HG02588 (cell line): ENCODE data around the gene INKA2.
A peak's percentile ranks its signal among the peaks of the same experiment; 100 is the strongest.
"Not testable (repeated sequence)": the region's sequence is repeated elsewhere in the genome, so short reads cannot be mapped to it uniquely, and the experiment has no call there.

ENCODE experiments used
- ATAC-seq: cut with Tn5 transposase; IDR thresholded peaks from one replicate; pipeline ENCODE4 v1.9.1; 2021; ENCODE audit warnings: mild to moderate bottlenecking, moderate library complexity; ENCODE audit not compliant: unreplicated experiment

The INKA2 gene

DNA sequence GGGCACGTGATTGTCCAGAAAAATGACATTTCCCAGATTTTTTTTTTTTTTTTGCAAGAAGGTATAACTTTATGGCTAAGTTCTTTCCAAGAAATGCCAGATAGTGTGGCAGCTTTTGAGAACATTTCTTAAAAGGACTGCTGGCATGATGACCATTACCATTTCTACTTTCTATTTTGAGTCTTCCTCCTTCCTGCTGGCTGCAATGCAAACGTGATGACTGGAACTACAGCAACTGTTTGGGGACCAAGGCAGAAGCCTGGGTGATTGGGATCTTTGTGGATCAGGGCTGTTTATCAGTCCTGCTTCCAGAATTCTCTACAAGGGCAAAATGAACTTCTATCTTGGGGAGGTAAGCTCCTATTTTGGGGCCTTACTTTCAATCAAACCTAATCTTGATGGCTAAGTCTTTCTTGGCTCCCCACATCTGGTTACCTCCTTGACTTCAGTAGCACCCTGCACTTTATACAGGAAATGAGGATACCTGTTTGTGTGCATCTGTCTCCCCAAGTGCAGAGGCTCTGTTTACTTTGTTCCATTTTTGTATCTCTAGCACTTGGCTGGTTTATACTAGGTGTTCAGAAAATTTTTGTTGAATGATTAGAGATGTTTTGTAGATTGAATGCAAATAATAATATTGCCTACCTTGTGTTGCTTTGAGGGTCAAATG, 12.8 kb upstream of the INKA2 start:
- ATAC-seq: no peak

DNA sequence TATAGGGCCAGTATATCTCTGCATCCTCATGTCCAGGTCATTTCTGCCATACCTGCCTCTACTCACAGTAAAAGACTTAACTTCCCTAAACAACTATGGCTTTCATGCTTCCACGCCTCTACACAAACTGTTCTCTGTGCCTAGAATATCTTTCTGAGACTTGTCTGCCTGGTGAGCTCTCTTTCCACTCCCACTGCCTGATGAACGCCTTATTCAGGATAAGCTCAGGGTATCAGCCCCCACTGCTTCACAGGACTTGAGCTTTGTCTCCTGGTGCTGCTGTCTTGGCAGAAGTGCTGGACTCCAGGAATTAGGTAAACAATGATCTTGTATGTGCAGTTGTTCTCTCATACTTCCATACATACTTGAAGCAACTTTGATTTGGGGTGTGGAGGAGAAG, 11.7 kb upstream of the INKA2 start:
- no peak for ATAC-seq

DNA sequence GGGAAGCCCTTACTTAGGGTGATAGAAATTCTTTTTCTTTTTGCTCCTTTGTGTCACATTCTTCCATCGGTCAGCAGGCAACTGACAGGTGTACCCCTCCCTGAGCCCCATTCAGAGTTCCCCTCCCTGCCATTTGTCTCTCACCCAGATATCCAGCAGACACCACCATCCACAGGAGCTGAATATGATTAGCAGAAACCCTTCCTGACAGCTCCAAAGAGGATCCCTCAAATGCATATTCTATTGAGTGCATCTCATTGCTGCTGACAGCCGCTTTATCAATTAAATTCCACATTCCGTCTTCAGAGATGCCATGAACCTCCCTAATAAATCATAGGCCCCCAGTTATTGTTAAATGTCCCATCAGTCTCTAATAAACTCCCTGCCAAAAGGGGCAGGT, 10.4 kb upstream of the INKA2 start:
- ATAC-seq: no peak

DNA sequence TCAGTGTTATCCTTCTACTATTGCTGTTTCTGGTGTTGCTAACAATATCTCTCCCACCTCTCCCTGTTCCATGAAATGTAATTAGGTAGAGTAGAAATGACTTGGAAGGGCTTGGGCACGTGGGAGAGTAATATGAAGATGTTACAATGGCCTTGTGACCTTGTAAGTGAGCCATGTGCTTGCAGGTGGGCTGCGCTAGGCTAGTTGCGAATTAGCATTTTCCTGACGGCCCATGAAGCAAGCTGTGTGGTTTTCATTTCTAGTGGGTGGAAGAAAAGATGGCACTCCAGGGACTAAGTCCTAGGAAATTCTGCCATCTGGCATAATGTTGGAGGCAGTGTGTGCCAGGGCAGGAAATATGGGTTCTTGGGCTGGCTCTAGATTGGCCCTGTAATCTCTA, 8.8 kb upstream of the INKA2 start:
- no peak for ATAC-seq

DNA sequence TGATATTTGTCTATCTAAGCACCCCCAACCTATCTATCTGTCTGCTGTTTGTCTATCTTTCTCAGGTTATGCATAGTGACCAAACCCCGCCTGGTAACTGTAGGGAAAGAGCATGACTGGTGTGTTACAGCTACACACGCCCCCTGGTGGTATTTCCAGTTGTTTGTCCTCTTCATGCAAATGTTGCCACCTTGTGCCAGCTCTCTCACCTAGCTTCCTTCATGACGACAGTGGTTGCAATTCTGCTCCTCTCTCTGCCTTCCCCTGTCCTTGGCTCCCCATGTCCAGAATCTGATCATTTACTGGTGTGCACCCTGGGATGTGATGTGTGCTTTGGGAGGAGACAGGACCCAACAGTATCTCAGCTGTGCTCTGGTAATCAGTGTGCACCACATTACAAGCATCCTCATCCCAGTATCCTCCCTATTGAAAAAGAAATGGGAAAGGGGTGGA, 8.1 kb upstream of the INKA2 start:
- ATAC-seq: no peak

DNA sequence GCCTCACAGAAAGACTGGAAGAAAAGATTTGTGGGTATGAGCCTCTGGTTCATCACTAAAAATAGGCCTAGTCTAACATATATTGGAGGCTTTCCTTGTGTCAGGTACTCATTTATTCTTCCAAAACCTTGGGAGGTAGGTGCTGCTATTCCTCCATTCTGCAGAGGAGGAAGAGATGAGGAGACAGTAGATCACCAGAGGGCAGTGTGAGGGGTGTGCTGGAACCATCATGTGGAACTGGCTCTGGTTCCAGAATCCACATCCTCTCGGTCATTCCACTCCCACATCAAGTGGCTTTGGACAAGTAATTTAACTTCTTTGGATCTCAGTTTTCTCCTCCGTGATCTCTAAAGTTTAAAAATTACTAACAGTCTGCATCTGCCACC, 7.4 kb upstream of the INKA2 start:
- no peak for ATAC-seq

DNA sequence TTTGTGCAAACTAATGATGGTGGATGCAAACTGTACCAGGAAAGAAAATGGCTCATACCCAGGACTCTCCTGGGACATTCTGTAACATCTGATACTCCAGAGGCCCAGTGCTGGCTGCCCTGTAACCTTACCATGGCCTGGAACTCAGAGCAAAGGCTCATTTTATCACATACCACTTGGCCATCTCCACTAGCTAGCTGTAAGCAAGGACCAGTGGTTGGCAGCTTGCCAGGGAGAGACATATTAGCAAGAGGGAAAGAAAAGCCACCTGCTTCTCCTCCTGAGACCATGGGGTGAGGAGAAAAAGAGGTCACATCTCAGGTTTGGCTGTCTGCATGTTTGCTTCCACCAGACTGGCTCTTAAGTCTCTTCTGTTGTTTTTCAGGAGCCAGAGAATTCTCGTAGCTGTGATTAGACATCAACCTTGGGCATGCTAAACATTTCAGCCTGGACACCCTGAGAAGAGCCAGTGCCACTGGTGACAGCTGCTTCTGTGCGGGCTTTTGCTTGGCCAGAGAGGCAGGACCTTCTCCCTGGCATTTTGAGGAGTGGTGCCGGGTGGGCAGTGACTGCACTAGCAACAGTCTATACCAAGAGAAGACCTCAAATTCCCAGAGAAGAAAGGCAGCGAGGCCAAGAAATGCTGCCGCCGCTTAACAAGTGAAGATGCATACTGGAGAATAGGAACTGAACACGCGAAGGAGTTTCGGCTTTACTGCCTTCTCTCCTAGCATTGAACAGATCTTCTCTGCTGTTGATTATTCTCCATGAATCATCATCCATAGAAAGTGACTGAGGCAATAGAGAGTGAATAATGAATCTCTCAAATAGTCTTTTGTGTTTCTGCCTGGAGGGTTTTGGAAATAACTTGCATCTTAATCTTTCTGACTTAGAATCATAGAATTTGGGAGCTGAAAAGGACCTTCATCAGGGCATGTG, 6.7 kb upstream of the INKA2 start:
- no peak for ATAC-seq

DNA sequence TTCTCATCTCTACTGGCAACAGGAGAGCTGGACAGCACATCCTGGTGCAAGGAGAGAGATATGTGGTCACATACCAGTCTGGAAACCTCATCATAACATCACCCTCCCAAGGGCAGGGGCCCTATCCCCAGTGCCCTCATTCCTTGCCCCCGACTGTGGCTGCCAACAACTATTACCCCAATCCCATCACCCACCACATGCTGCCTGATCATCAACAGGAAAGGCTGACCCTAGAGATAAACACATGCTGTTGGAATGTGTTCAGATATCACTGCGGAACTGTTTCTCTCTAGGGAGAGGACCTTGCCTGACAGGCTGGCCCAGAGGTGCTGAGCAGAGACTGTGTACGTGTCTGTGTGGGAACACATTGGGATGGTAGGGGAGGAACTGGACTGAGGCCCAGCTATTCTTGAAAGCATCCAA, 4.5 kb upstream of the INKA2 start:
- no peak for ATAC-seq

DNA sequence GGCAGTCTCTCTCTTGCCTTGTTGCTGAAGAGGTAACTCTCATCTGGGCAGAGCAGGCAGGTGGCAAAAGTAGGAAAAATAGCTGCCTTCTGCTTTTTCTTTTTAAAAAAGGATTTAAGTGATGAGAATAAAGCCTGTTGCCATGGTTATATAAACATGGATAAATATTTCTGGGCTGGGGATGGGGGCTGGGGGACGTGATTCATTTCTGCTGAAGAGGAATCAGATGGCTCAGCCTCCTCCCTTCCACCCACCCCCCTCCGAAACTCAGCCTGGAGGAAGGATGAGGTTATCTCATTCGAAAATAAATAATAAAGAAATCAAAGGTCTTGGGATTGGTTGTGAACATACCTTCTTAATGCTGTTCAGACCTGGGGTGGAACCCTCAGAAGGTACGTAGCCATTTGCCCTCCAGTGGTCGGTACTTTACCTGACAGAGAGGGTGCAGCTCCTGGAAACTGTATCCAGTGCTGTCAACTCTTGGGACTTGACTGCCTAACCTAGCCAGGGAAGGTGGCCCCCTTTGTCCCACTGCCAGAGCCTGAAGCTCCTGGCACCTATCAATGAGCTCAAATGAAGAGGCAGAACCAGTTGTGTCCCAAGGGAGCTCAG, 3.8 kb upstream of the INKA2 start:
- no peak for ATAC-seq

DNA sequence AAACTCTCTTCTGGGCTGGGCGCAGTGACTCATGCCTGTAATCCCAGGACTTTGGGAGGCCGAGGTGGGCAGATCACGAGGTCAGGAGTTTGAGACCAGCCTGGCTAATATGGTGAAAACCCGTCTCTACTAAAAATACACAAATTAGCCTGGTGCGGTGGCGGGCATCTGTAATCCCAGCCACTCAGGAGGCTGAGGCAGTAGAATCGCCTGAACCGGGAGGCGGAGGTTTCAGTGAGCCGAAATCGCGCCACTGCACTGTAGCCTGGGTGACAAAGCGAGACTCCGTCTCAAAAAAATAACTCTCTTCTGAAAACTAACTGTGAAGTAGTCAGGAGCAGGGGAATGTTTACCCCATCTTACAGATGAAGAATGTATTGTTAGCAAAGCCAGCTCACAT, 3.1 kb upstream of the INKA2 start:
- not testable (repeated sequence) for ATAC-seq

DNA sequence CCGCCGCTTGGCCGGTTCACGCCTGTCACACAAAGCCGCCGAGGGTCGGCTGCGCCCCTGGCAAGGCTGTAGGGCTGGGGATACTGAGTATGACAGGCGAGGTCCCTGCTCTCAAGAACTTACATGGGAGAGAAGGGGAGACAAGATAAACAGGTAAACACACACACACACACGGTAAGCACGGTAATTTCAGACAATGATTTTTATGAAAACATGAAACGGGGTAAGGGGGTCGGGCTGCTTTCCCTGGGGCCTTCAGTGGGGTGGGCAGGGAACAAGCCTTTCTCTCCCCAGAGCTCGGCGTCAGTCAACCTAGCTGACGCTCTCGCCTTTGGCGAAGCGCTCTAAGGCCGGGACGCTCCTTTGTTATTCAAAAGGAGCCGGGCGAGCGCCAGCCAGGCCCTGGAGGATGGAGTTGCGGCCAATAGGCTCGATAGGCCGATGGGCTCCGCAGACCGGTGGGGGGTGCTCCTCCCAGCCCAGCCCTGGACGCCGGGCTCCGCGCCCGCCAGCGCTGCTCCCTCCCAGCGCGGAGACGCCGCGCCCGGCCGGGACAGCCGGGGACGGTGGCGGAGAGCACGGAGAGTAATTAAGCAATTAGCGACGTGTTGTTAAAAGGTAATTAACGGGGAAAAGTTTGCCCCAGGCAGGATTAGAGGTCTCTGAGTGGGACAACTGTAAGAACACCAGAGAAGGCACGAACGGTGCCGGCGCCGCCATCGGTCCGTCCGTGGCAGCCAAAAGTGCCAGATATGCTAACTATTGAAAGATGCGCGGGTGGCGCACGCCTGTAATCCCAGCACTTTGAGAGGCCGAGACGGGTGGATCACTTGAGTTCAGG, 950 bp upstream of the INKA2 start:
- ATAC-seq: no peak

DNA sequence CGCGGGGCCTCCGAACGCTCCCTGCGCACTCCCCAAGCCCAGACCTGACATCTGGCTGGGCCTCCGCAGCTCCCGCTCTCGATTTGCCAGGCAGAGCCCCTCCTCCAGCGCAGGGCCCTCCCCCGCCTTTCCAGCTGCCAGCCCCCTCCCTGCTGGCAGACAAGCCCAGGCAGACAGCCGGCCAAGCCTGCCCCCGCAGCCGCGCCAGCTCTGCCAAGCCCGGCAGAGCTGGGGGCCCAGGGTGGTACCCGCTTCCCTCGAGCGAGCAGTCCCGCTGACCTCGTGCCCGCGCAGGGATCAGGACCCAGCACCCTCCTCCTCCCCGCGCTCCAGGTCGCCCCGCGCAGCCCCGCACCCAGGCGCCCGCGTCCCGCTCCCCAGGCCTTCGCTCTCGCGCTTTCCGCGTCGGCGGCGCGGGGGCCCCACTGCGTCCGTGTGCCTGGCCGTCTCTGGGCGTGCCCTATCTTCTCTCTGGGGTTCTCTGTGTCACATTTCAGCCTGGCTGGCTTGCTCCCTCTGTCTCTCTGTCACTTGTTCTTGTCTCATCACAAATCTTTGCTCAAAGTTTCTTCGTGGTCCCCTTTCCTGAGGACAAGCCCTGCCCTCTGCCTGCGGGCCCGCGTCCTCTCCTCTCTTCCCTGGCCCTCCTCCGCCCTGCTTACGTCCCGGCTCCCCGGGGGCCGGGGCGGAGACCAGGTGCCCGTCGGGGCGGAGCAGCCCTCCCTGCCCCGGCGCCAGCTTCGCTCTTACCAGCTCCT, 580 bp downstream of the INKA2 start:
- ATAC-seq: peak; percentile 39

DNA sequence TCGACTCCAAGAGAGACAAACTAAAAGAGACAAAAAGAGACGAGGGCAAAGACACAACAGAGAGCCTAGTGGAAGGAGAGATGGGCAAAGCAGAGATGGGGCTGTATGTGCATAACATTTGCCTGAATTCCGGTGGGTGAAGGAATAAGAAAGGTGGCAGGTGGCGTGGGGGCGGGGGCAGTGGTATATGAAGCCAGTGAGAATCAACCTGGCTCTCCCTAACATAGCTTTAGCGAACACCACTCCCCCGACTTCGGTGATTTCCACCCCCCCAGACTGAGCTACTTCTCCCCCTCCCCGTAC, 1.1 kb downstream of the INKA2 start:
- no peak for ATAC-seq

DNA sequence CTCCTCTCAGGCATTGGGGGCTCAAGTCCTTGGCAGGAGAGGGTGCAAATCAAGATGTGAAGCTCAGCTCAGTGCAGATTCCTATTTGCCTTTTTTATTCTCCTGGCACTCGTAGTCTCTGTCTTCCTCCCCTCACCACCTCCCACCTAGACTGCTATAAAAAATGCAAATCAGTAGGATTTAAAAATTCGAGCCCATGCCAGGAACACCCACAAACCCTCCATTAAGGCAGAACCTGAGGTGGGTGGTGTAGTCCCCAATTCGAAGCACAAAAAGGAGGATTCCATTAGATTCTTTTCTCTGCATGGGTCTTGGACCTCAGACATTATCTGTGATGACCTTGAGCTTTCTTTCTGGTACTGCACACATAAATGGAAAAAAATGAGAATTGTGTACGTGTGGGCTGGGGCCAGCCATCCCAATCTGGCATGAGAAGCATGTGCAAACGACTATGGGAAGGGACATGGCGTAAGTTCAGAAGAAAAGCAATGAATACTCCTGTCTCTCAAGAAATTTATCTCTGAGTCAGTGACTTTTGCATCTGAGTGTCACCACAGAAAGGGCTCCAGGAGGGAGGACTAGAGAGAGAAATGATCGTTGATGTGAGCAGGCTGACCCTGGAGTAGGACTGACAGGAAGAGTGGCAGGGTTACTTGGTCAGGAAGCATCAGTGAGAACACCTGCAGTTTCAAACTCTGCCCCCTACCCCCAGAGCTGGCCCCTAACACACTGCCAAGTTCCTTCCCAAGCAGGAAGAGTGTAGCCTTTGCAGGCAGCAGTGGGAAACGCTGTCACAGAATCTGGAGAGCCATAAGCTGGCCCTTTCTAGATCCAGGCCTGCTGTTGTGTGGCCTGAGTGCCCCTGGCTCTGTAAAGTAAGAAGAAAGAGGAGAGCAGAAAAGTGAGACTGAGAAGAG, 1.7 kb downstream of the INKA2 start:
- no peak for ATAC-seq

DNA sequence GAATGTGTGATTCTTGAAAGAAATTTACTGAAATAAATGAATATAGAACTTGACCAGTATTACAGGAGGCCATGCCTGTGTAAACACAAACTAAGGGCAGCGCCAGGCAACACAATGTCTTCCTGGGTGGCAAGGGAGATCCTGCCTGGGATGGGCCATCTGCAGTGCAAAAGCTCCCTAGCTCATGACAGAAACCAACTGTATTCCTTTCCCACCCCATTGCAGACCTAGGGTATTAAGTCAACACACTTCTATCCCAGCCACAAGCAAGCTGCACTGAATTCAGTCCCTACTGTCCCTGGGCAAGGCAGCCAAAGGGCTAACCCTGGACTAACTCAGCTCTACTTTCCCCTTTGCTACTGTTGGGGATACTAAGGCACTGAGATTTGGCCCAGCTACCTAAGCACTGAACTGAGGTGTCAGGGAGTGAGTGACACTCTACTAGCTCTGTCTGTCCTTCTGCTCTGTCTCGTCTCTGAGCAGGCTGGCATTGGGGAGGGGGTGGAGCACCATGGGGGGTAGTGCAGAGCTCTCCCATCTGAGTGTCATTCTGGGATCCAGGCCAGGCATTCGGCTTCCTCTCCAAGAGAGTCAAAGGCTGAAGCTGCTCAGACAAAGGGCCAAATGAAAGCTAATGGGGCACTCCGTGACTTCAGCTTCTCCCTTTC, 2.5 kb downstream of the INKA2 start:
- ATAC-seq: no peak

DNA sequence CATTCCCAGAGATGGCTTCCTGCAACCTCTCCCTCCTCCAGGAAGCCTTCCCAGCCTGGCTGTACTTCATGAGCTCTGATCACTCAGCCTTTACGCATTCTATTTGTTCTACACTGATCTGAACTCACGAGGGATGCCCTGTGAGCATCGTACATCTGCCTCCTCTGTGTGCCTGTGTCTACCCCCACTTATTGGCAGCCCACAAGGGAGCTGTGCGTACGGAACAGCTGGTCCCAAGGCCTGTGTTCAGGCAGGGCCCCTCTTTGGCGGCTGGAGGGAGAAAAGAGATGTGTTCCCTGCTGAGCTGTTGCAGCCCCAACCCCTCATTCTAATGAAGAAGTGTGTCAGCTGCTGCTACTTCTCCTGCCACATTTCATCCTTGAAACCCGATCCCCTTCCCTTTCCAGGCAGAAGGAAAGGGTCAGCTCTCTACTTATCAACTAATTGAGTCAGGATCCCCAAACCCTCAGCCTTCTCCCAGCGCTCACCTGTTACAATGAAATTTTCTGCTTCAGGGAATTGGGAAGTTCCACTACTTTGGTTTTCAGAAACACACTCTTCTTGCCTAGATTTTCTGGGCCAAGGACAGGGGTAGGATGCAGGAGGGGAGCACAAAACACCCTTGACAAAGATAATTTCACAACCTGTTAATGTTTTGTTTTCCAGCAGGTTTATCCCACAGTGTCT, 3.2 kb downstream of the INKA2 start:
- ATAC-seq: no peak

DNA sequence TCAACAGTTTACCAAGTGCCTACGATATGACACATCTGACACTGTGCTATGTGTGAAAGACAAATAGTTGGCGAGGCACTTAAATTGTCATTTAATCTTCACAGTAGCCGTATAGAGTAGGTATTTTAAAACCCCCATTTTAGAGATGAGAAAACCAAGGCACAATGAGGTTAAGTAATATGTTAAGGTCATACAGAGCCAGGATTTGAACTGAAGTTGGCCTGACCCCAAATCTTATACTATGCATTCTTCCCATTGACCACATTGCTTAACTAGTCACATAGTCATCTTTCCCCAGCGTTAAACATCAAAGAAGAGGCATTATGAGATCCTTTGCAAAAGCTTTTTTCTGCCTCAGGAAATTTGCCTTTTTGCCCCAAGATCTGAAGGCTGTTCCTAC, 3.9 kb downstream of the INKA2 start:
- ATAC-seq: no peak

DNA sequence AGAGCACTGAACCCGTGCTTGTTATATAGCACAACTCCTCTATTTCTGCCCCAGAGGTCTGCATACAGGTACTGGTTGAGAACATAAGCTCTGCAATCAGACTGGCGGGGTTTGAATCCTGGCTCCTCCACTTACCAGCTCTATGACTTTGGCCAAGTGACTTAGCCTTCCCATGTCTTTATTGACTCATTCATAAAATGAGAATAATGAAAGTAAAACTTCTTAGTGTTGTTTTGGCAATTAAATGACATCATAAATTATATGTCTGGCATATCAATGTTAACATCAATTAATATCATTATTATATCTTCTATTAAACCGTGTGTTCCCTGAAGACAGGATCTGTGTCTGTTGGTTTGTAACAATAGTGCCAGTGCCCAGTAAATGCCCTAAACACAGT, 4.3 kb downstream of the INKA2 start:
- no peak for ATAC-seq
